H9 (cell line): ENCODE results near the gene KRCC1. TPM values are rescaled to one million over a fixed set of nuclear protein-coding genes. Genes with fewer than 3 reads are reported as not detected.

Experiments
- DNase-seq: peaks from one replicate; pipeline ENCODE4 v3.0.0-alpha.2; 2017
- H2AFZ ChIP-seq: one replicate; pipeline ENCODE4 v1.6.1; 2013; ENCODE audit warnings: mild to moderate bottlenecking, low read length, control low read depth, moderate library complexity
- H2AK5ac ChIP-seq: 2 replicates; pipeline ENCODE4 v1.6.1; 2013; ENCODE audit warnings: low read length, control low read depth, mixed read lengths; ENCODE audit not compliant: insufficient read length
- H2BK120ac ChIP-seq: one replicate; pipeline ENCODE4 v1.6.1; 2013; ENCODE audit warnings: low read depth, mild to moderate bottlenecking, low read length, control low read depth, inconsistent platforms; ENCODE audit not compliant: poor library complexity, severe bottlenecking
- H2BK12ac ChIP-seq: 2 replicates; pipeline ENCODE4 v1.6.1; 2013; ENCODE audit warnings: low read length, control low read depth, mixed read lengths, low read depth; ENCODE audit not compliant: insufficient read length
- H2BK15ac ChIP-seq: 2 replicates; pipeline ENCODE4 v1.6.1; 2013; ENCODE audit warnings: low read depth, low read length, control low read depth
- H2BK20ac ChIP-seq: one replicate; pipeline ENCODE4 v1.6.1; 2013; ENCODE audit warnings: low read depth, mild to moderate bottlenecking, low read length, control low read depth, inconsistent platforms; ENCODE audit not compliant: poor library complexity, severe bottlenecking
- H2BK5ac ChIP-seq: 2 replicates; pipeline ENCODE4 v1.6.1; 2013; ENCODE audit warnings: low read length, control low read depth, mixed read lengths; ENCODE audit not compliant: insufficient read length
- H3K14ac ChIP-seq: 2 replicates; pipeline ENCODE4 v1.6.1; 2013; ENCODE audit warnings: low read length, control low read depth; ENCODE audit not compliant: insufficient read depth
- H3K18ac ChIP-seq: 2 replicates; pipeline ENCODE4 v1.6.1; 2013; ENCODE audit warnings: low read depth, mild to moderate bottlenecking, mixed read lengths, low read length, control low read depth; ENCODE audit not compliant: insufficient read length
- H3K23ac ChIP-seq: 2 replicates; pipeline ENCODE4 v1.6.1; 2013; ENCODE audit warnings: low read length, control low read depth, mixed read lengths, low read depth; ENCODE audit not compliant: insufficient read length
- H3K23me2 ChIP-seq: 2 replicates; pipeline ENCODE4 v1.6.1; 2013; ENCODE audit warnings: low read depth, mild to moderate bottlenecking, mixed read lengths, low read length, control low read depth; ENCODE audit not compliant: insufficient read length, poor library complexity, severe bottlenecking
- H3K27ac ChIP-seq: 2 replicates; pipeline ENCODE4 v1.5.1; 2013; ENCODE audit warnings: low read length, control low read depth, mixed read lengths, low read depth; ENCODE audit not compliant: insufficient read length
- H3K27me3 ChIP-seq: 2 replicates; pipeline ENCODE4 v1.6.1; 2013; ENCODE audit warnings: low read length, control low read depth, inconsistent platforms; ENCODE audit not compliant: insufficient read depth
- H3K4ac ChIP-seq: 2 replicates; pipeline ENCODE4 v1.6.1; 2013; ENCODE audit warnings: low read depth, mild to moderate bottlenecking, control low read depth, inconsistent platforms, low read length, moderate library complexity
- H3K4me1 ChIP-seq: 2 replicates; pipeline ENCODE4 v1.6.1; 2013; ENCODE audit warnings: low read length, control low read depth, inconsistent platforms; ENCODE audit not compliant: insufficient read depth
- H3K4me2 ChIP-seq: 2 replicates; pipeline ENCODE4 v1.6.1; 2013; ENCODE audit warnings: low read length, control low read depth, mixed read lengths; ENCODE audit not compliant: insufficient read length, insufficient read depth
- H3K56ac ChIP-seq: 2 replicates; pipeline ENCODE4 v1.6.1; 2013; ENCODE audit warnings: low read depth, mild to moderate bottlenecking, mixed read lengths, low read length, control low read depth; ENCODE audit not compliant: insufficient read length
- H3K79me1 ChIP-seq: 2 replicates; pipeline ENCODE4 v1.6.1; 2013; ENCODE audit warnings: low read depth, mild to moderate bottlenecking, moderate library complexity, low read length, control low read depth, inconsistent platforms; ENCODE audit not compliant: insufficient read depth, poor library complexity, severe bottlenecking
- H3K79me2 ChIP-seq: 2 replicates; pipeline ENCODE4 v1.6.1; 2013; ENCODE audit warnings: low read length, control low read depth, inconsistent platforms; ENCODE audit not compliant: insufficient read depth
- H3K9ac ChIP-seq: 2 replicates; pipeline ENCODE4 v1.6.1; 2013; ENCODE audit warnings: low read length, control low read depth, mixed read lengths; ENCODE audit not compliant: insufficient read length; ENCODE audit errors: extremely low read depth
- H3K9me3 ChIP-seq: one replicate; pipeline ENCODE4 v1.6.1; 2013; ENCODE audit warnings: low read depth, low read length, inconsistent platforms; ENCODE audit not compliant: control insufficient read depth
- H3T11ph ChIP-seq: one replicate; pipeline ENCODE4 v1.6.1; 2013; ENCODE audit warnings: mild to moderate bottlenecking, low read length, control low read depth, inconsistent platforms
- H4K20me1 ChIP-seq: one replicate; pipeline ENCODE4 v1.6.1; 2013; ENCODE audit not compliant: control insufficient read depth, insufficient read length, insufficient read depth
- H4K5ac ChIP-seq: 2 replicates; pipeline ENCODE4 v1.6.1; 2013; ENCODE audit warnings: low read depth, mild to moderate bottlenecking, mixed read lengths, low read length, control low read depth; ENCODE audit not compliant: insufficient read length
- H4K8ac ChIP-seq: replicated peaks from 2 replicates; pipeline ENCODE4 v1.6.1; 2013; ENCODE audit warnings: low read length, control low read depth, mixed read lengths, low read depth; ENCODE audit not compliant: insufficient read length
- H4K91ac ChIP-seq: 2 replicates; pipeline ENCODE4 v1.6.1; 2013; ENCODE audit warnings: low read depth, mild to moderate bottlenecking, moderate library complexity, mixed read lengths, low read length, control low read depth; ENCODE audit not compliant: insufficient read length
- H3K27ac Mint-ChIP-seq, 3 experiments: 2 replicates in 2 of 3; 3 replicates in 1 of 3; pipeline ENCODE4 v1.8.0; 2020 to 2021; ENCODE audit warnings: mixed read lengths in 3 of 3, mild to moderate bottlenecking in 1 of 3, moderate library complexity in 1 of 3
- H3K27me3 Mint-ChIP-seq: 2 replicates; pipeline ENCODE4 v1.8.0; 2021; ENCODE audit warnings: low read depth, mild to moderate bottlenecking, moderate library complexity, mixed read lengths
- H3K36me3 Mint-ChIP-seq, 3 experiments: 2 replicates in 2 of 3; 3 replicates in 1 of 3; pipeline ENCODE4 v1.8.0; 2020 to 2021; ENCODE audit warnings: low read depth in 3 of 3, mixed read lengths in 3 of 3; ENCODE audit not compliant: insufficient read depth in 1 of 3
- H3K4me1 Mint-ChIP-seq, 2 experiments: 2 replicates each; pipeline ENCODE4 v1.8.0; 2020; ENCODE audit warnings: mixed read lengths in 2 of 2
- H3K4me3 Mint-ChIP-seq, 2 experiments: 2 replicates in 1 of 2; 3 replicates in 1 of 2; pipeline ENCODE4 v1.8.0; 2020 to 2021; ENCODE audit warnings: mild to moderate bottlenecking in 2 of 2, mixed read lengths in 2 of 2, moderate library complexity in 1 of 2
- H3K9me3 Mint-ChIP-seq, 2 experiments: 2 replicates in 1 of 2; 3 replicates in 1 of 2; pipeline ENCODE4 v1.8.0; 2020; ENCODE audit warnings: mild to moderate bottlenecking in 2 of 2, mixed read lengths in 2 of 2, moderate library complexity in 1 of 2
- WGBS: extraction: QIAGEN DNeasy Blood & Tissue Kit; methylation state at CpG from one replicate; pipeline ENCODE4 v1.1.7; 2013; ENCODE audit warnings: missing lambda C conversion rate, low lambda C conversion rate, mixed read lengths; ENCODE audit not compliant: insufficient read length; ENCODE audit errors: extremely low coverage; 5-methylcytosine and 5-hydroxymethylcytosine counted together
- total RNA-seq: library from RNA; stranded (reverse); gene quantifications from 2 replicates; pipeline ENCODE4 v1.2.1, GENCODE V29; 2021
- TF ChIP-seq, protein P1 (sequence below): fragments of 200-600 bp; sonication (generic); conservative IDR thresholded peaks from 3 replicates; pipeline ENCODE4 v1.8.0; 2021; ENCODE audit warnings: antibody characterized with exemption, mild to moderate bottlenecking

KRCC1 gene
- total RNA-seq, 1 experiment from 2014 or later: 8.2 TPM

DNA sequence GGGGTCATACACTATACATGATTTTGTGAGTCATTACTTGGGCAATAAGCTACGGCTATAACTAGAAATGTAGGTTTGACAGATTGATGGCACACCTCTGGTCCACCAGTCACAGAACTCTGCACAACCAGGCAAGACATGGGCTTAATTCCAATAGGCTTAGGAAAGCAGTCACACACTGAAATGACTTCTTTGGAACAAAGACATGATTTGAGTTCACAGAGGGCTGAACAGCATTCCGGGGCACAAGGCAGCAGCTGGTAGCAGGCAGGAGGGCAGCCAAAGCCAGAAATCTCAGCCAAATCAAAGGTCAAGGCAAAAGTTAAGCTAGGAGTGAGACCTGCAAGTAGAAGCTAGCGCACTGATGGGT is 44.9 kb upstream of the KRCC1 start:
- no peak overlapping the region for H3K23ac ChIP-seq
- DNase-seq: no peak
- no peaks in the 10 kb centered on the region for H3K23me2 ChIP-seq
- H3K4me3 Mint-ChIP-seq: no peak overlapping the region
- no peak overlapping the region for H3K18ac ChIP-seq
- no peaks in the 10 kb centered on the region for H3K27me3 ChIP-seq
- TF ChIP-seq, protein P1, sequence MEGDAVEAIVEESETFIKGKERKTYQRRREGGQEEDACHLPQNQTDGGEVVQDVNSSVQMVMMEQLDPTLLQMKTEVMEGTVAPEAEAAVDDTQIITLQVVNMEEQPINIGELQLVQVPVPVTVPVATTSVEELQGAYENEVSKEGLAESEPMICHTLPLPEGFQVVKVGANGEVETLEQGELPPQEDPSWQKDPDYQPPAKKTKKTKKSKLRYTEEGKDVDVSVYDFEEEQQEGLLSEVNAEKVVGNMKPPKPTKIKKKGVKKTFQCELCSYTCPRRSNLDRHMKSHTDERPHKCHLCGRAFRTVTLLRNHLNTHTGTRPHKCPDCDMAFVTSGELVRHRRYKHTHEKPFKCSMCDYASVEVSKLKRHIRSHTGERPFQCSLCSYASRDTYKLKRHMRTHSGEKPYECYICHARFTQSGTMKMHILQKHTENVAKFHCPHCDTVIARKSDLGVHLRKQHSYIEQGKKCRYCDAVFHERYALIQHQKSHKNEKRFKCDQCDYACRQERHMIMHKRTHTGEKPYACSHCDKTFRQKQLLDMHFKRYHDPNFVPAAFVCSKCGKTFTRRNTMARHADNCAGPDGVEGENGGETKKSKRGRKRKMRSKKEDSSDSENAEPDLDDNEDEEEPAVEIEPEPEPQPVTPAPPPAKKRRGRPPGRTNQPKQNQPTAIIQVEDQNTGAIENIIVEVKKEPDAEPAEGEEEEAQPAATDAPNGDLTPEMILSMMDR: no peak
- no peaks in the 10 kb centered on the region; the same call in 1 of the 2 replicates for H3K4me1 ChIP-seq
- H3K9me3 Mint-ChIP-seq: no peaks in the 10 kb centered on the region
- H3K9me3 ChIP-seq: no peaks in the 10 kb centered on the region
- H3K36me3 Mint-ChIP-seq: no peaks in the 10 kb centered on the region
- H3K56ac ChIP-seq: no peak overlapping the region
- no peak overlapping the region for H3K27ac ChIP-seq
- H2BK120ac ChIP-seq: no peak overlapping the region
- H2BK20ac ChIP-seq: no peak overlapping the region
- no peak overlapping the region for H3K14ac ChIP-seq
- H3K79me2 ChIP-seq: no peaks in the 10 kb centered on the region
- H3K79me1 ChIP-seq: no peaks in the 10 kb centered on the region
- H3T11ph ChIP-seq: no peak overlapping the region
- H3K4me2 ChIP-seq: no peak overlapping the region
- no CpG with 5 or more reads among the region's 3 CpGs for WGBS
- H2AK5ac ChIP-seq: peak overlapping the region; percentile 30
- no peak overlapping the region for H4K5ac ChIP-seq
- H2AFZ ChIP-seq: no peak overlapping the region
- no peak overlapping the region for H3K4ac ChIP-seq
- H3K27ac Mint-ChIP-seq: no peak overlapping the region; a peak in 1 of 7 replicates
- no peak overlapping the region for H3K9ac ChIP-seq
- H4K20me1 ChIP-seq: no peaks in the 10 kb centered on the region
- H3K27me3 Mint-ChIP-seq: no peaks in the 10 kb centered on the region; the same call in 1 of the 2 replicates
- no peak overlapping the region; the same call in 1 of the 2 replicates for H2BK15ac ChIP-seq
- no peak overlapping the region for H4K8ac ChIP-seq
- no peak overlapping the region for H4K91ac ChIP-seq
- H2BK12ac ChIP-seq: no peak overlapping the region
- no peak overlapping the region for H2BK5ac ChIP-seq
- H3K4me1 Mint-ChIP-seq: peaks cover 23 to 34% of the 10 kb centered on the region in 2 experiments
